ENCODE measurements around the gene WDR36. TPM values are rescaled to one million over a fixed set of nuclear protein-coding genes. Genes with fewer than 3 reads are reported as not detected.

Gene WDR36
- total RNA-seq, 2 experiments from 2014 or later = 22.0 to 22.4 TPM

DNA sequence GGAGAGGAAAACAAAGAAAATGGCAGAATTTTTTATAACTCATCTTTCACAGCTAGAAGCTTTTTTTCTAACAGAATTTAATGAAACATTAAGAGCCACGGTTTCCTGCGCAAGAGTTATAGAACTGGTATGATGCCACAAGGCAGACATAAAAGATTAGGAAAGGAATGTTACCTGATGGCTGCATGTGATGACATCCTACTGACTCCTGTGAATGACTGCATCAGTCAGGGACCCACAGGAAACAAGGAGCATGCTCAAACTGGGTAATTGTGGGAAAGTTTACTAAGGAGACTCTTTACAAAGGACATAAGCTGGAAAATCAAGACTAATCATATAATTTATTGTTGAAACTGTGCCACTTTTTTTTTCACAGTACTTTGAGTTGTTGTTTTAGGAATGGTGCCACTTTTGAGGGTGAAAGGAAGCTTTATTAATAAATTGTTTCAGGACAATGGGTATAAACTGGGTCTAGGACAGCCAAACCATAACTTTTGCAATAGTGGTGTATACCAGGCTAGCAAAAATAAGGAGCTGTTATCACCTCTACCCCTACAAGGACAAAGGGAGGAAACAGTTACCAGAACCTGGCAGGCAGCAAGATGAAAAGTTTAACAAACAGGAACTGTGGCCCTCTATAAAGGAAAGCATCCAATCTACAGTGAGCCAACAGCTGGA is 25.7 kb upstream of the WDR36 start:
- H3K27ac ChIP-seq (ENCODE audit: low read depth in 1 of 2, low read length in 2 of 2) = no peak overlapping the region
- ChIA-PET CTCF (interaction anchor here (1.0 kb wide), 1 partner anchor 14 kb away, joined by 3 read pairs; no protein-coding TSS in a partner anchor), POLR2A (no interaction called here)
- H3K27ac Mint-ChIP-seq = no peak overlapping the region
- peaks cover 12% of the 10 kb centered on the region for H3K4me1 ChIP-seq (ENCODE audit: insufficient read depth, low read length)
- H3K27me3 Mint-ChIP-seq = peaks cover 82% of the 10 kb centered on the region
- H3K9me3 ChIP-seq (ENCODE audit: control insufficient read depth in 1 of 2, insufficient read depth in 1 of 2, low read length in 2 of 2) = no peaks in the 10 kb centered on the region
- no peak overlapping the region for H3K4me3 ChIP-seq (ENCODE audit: low read length)
- ATAC-seq (ENCODE audit: poor library complexity) (no peak), DNase-seq (no peak)
- H3K36me3 Mint-ChIP-seq (ENCODE audit: low read depth) = no peaks in the 10 kb centered on the region
- no peaks in the 10 kb centered on the region for H3K36me3 ChIP-seq (ENCODE audit: insufficient read depth, low read length)
- no peak overlapping the region for H3K4me3 Mint-ChIP-seq
- TF ChIP-seq, protein P1, sequence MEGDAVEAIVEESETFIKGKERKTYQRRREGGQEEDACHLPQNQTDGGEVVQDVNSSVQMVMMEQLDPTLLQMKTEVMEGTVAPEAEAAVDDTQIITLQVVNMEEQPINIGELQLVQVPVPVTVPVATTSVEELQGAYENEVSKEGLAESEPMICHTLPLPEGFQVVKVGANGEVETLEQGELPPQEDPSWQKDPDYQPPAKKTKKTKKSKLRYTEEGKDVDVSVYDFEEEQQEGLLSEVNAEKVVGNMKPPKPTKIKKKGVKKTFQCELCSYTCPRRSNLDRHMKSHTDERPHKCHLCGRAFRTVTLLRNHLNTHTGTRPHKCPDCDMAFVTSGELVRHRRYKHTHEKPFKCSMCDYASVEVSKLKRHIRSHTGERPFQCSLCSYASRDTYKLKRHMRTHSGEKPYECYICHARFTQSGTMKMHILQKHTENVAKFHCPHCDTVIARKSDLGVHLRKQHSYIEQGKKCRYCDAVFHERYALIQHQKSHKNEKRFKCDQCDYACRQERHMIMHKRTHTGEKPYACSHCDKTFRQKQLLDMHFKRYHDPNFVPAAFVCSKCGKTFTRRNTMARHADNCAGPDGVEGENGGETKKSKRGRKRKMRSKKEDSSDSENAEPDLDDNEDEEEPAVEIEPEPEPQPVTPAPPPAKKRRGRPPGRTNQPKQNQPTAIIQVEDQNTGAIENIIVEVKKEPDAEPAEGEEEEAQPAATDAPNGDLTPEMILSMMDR (IDR thresholded peaks at IDR 0.05) = no peak
- intact Hi-C loops (cut with DNase I, micrococcal nuclease) = no loop called here
- no peaks in the 10 kb centered on the region for H3K9me3 Mint-ChIP-seq
- H3K4me1 Mint-ChIP-seq (ENCODE audit: low read depth) = peaks cover 15% of the 10 kb centered on the region
- H3K27me3 ChIP-seq (ENCODE audit: control insufficient read depth in 1 of 2, insufficient read depth in 2 of 2, low read length in 2 of 2) = peaks cover 33 to 76% of the 10 kb centered on the region in 2 experiments

GRCh38 chr5:111068213-111068612 is 23.9 kb upstream of the WDR36 start:
- no peak overlapping the region for H3K27ac ChIP-seq (ENCODE audit: low read depth in 1 of 2, low read length in 2 of 2)
- intact Hi-C loops (cut with DNase I, micrococcal nuclease) = no loop called here
- peaks cover 18% of the 10 kb centered on the region for H3K4me1 ChIP-seq (ENCODE audit: insufficient read depth, low read length)
- CTCF ChIA-PET = no interaction called here
- no peaks in the 10 kb centered on the region for H3K9me3 ChIP-seq (ENCODE audit: control insufficient read depth in 1 of 2, insufficient read depth in 1 of 2, low read length in 2 of 2)
- Mint-ChIP-seq H3K9me3 (no peaks in the 10 kb centered on the region), H3K27me3 (peaks cover 96% of the 10 kb centered on the region), H3K36me3 (ENCODE audit: low read depth) (no peaks in the 10 kb centered on the region), H3K4me1 (ENCODE audit: low read depth) (peaks cover 26% of the 10 kb centered on the region), H3K27ac (no peak overlapping the region), H3K4me3 (no peak overlapping the region)
- POLR2A ChIA-PET = no interaction called here
- DNase-seq (no peak), ATAC-seq (ENCODE audit: poor library complexity) (no peak)
- no peaks in the 10 kb centered on the region for H3K36me3 ChIP-seq (ENCODE audit: insufficient read depth, low read length)
- TF ChIP-seq, protein P1 (IDR thresholded peaks at IDR 0.05) = no peak
- H3K27me3 ChIP-seq (ENCODE audit: control insufficient read depth in 1 of 2, insufficient read depth in 2 of 2, low read length in 2 of 2) = peaks cover 45 to 82% of the 10 kb centered on the region in 2 experiments
- H3K4me3 ChIP-seq (ENCODE audit: low read length) = no peak overlapping the region

GRCh38 chr5:111069839-111070238 is 22.3 kb upstream of the WDR36 start:
- no peak overlapping the region for H3K4me3 ChIP-seq (ENCODE audit: low read length)
- ATAC-seq (ENCODE audit: poor library complexity) (no peak), DNase-seq (no peak)
- Mint-ChIP-seq H3K36me3 (ENCODE audit: low read depth) (no peaks in the 10 kb centered on the region), H3K9me3 (no peaks in the 10 kb centered on the region), H3K4me3 (peak overlapping the region; percentile 35), H3K27me3 (peaks cover 100% of the 10 kb centered on the region), H3K27ac (no peak overlapping the region), H3K4me1 (ENCODE audit: low read depth) (peaks cover 32% of the 10 kb centered on the region)
- H3K27ac ChIP-seq (ENCODE audit: low read depth in 1 of 2, low read length in 2 of 2) = no peak overlapping the region
- intact Hi-C loops (cut with DNase I, micrococcal nuclease) = no loop called here
- CTCF ChIA-PET = no interaction called here
- POLR2A ChIA-PET = interaction anchor here (1.2 kb wide), 1 partner anchor 377 kb away, joined by 3 read pairs; no protein-coding TSS in a partner anchor
- H3K9me3 ChIP-seq (ENCODE audit: control insufficient read depth in 1 of 2, insufficient read depth in 1 of 2, low read length in 2 of 2) = no peaks in the 10 kb centered on the region
- peaks cover 53 to 81% of the 10 kb centered on the region in 2 experiments for H3K27me3 ChIP-seq (ENCODE audit: control insufficient read depth in 1 of 2, insufficient read depth in 2 of 2, low read length in 2 of 2)
- H3K4me1 ChIP-seq (ENCODE audit: insufficient read depth, low read length) = peaks cover 23% of the 10 kb centered on the region
- no peaks in the 10 kb centered on the region for H3K36me3 ChIP-seq (ENCODE audit: insufficient read depth, low read length)
- TF ChIP-seq, protein P1 (IDR thresholded peaks at IDR 0.05) = no peak
